HG03039 (cell line): ENCODE results near the gene CENPE.
A peak's percentile ranks its signal among the peaks of the same experiment; 100 is the strongest.

Experiments used
- ATAC-seq: cut with Tn5 transposase; IDR thresholded peaks from one replicate; pipeline ENCODE4 v1.9.1; 2021; ENCODE audit warnings: mild to moderate bottlenecking, moderate library complexity; ENCODE audit not compliant: unreplicated experiment

CENPE gene

DNA sequence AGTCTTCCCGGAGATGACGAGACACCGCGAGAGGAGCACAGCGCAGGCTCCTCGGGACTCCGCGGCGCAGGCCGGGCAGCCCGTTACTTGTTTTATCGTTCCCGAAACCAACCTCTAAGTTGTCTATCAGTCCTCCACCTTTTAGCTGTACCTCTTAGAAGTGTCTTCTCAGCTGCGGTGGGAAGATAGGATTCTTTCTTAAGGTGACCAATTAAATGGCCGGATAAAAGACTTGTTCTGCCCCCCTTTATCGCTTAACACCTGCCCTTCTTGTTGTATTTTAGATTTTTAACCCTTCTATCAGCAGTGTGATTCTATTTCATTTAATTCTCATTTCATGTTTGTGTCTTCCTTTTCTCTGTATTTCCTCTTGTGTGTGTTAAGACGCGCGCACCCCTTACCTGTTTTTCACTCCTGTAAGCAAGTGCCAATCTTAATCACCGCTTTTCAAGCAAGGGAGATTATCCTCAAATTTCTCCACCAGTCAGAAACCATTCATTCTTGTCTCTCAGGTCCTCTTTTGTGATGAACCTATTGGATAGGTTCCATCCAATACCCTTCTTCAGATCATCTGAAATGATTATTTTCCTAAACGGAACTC, 121.3 kb downstream of the CENPE start, which contains the start of gene SLC9B2:
Gene SLC9B2 (minus strand): TSS at position 15 of the 601 bp plus-strand sequence. CDS start 9,211 bp downstream, outside the sequence.
- ATAC-seq, result peak; percentile 48

DNA sequence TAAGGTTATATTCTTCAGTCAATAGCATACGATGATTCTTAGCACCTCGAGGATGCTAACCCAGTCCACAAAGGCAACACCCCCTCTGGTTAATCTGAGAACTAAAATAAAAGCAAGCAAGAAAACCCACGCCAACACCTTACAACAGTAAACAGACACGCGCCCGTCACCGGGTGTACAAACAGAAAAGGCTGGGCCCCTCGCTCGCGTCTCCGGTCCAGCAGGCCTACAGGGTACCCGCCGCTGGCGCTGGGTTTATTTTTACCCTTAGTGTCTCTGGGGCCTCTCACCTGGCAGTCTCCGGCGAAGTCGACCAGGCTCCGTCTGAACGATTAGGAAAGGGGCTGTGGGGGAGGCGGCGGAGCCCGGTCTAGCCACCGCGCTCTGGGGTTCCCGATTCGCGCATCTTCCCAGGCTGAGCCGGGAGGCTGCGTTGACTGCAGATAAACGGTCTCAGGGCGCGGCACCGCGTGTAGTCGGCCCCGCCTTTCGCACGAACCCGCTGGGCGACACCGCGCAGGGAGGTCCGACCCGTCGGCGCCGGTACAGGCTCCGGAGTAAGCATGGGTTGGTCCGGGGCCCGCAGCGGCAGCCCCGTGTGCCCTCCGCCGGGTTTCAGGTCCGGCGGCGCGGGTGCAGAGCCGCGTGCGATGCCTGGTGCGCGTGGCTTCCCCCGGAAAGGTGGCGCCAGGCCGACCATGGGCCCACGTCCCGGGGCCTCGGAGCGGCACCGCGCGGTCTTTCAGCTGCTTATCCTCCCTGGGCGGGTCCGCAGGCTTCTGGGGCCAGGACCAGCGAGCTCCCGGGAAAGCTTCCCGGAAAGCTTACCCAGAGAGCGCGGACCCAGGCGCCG, 122.0 kb downstream of the CENPE start:
- ATAC-seq, result peak; percentile 43

DNA sequence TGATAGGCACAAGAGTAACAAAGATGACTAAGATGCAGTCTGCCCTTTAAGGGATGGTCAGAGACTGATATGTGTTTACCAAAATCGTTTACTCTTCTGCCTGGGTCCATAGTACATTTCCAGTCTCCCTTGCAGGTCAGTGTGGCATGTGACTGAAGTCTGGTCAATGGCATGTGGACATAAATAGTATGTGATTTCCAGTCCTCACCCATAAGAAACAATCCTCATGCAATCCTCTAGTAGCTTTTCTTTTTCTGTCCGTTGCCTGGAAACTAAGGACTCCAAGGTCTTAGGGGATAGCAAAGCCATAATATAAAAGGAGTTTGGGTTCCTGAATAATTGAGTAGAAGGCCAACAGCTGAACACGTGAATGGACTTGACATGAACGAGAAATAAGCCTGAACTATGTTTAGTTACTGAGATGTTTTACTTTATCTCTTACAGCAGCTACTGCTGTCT, 122.7 kb downstream of the CENPE start:
- no peak for ATAC-seq

DNA sequence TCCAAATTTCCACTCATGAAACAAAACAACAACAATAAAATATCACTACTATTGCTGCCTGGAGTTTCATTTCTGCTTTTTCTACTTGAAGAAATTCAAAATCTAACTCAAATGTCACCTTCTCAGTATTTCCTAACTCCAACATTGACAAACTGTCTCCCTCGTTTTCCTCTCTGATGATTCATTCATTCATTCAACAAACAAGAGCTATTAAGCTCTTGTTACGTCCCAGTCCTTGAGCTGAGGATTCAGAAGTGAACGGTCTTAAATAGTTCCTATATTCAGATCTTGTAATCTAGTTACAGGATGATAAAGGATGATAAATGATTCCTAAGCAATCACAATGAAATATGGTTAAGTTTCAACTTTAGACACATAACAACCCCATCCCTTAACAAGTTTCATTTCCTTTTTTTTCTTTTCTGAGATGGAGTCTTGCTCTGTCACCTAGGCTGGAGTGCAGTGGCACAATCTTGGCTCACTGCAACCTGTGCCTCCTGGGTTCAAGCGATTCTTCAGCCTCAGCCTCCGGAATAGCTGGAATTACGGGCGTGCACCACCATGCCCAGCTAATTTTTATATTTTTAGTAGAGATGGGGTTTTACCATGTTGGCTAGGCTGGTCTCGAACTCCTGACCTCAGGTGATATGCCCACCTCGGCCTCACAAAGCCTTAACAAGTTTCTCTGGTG, 123.3 kb downstream of the CENPE start:
- peak; percentile 27 for ATAC-seq

DNA sequence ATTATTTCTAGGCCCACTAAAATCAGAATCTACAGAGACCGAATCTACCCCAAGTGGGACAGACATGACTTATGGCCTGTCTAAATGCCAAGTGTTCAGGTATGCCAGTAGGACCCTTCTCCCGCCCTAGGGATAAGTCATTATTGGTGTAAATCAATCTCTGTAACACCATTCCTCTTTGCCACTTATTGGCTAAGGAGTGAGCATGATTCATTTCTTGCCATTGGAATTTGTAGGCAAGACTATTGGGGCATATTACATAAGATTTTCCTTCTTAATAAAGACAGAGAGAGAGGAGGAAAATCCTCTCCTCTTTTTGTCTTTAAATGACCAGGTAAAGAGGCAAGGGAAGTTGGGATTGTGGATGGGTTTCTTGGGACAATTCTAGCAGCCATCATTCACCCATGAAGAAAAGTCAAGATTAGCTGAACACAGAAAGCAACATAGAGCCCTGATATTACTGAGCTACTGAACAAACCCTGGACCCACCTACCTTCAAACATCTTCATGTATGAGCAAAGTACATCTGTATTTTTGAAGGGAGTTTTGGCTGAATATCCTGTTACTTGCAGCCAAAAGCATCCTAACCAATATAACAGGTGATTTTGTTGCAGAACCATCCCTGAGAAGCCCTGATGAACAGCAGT, 124.2 kb downstream of the CENPE start:
- no peak for ATAC-seq

DNA sequence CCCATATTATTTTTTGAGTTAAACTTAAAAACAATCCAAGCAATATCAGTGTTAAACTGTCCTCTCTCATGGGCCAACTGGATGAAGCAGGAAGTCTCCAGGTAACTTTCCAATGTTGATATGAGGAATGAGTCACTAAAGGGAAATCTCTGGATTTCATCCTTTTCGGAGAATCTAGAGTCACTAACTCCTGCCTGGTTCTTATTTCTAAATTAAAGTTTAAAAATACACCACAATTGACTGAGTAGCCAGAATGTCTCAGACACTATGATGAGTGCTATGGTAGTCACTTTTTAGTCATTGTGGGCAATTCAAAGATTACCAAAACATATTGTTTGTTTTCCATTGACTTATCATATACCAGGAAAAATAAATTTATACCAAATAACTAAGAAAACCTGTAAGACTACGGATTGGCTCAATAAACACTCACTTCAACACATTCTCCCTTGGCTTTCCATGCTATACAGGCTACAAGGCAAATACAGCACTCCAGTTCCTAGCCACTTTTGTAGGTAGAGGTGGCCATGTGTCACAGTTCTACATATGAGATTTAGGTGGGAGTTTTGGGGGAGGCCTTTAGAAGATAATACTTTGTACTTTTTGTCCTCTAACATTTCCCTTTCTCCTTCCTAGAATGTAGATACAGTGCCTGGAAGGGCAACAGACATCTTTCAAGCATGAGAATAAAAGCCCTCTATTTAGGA, 130.1 kb downstream of the CENPE start:
- ATAC-seq, result no peak

DNA sequence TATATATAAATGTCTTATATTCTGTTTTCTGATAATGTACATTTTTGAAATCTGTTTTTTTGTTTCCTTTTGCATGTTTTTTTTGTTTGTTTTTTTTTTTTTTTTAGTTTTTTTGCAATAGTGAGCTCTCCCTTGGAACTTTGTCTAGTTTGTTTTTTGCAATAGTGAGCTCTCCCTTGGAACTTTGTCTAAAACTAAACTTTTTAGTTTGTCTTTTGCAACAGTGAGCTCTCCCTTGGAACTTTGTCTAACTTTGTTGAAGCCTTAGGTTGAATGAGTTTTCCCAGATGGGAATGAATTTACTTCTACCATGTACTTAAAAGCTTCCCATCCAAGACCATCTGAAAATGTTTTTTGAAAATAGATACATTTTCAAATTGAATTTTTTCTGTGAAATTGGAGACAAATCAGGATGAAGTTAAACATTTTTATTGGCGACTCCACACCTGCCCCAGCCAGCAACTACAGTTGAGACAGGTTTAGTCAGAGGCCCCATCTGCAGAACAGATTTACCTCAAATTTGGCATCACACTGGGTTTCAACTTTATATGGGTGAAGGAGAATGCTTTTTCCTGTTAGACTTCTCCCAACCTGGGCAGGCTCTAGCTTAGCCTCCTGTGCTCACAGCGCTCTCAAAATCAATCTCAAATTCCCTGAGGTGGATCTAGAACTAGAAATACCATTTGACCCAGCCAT, 137.5 kb downstream of the CENPE start:
- no peak for ATAC-seq
